ENCODE data around the gene ETFBKMT. TPM values are rescaled to one million over a fixed set of nuclear protein-coding genes. Genes with fewer than 3 reads are reported as not detected.
"Not testable (repeated sequence)": the region's sequence is repeated elsewhere in the genome, so short reads cannot be mapped to it uniquely, and the experiment has no call there.

Gene ETFBKMT
- total and polyA plus RNA-seq, 5 donors = 3.9 to 6.9 (median 5.8) TPM

GRCh38 chr12:31689921-31690320 lies 30.4 kb downstream of the ETFBKMT start:
- ATAC-seq; H3K4me3 ChIP-seq (ENCODE audit: low read length); H3K27ac ChIP-seq (ENCODE audit: low read length); H3K9me3 ChIP-seq (ENCODE audit: control insufficient read depth, low read length); DNase-seq; H3K27me3 ChIP-seq (ENCODE audit: control insufficient read depth, insufficient read depth); H3K4me1 ChIP-seq (ENCODE audit: control insufficient read depth, insufficient read depth, low read length): not testable (repeated sequence)
- 96% methylated on average over 3 of the region's 3 CpGs for WGBS
- intact Hi-C loops (cut with DNase I) = loop anchor here in 1 of 4 donors (10.0 kb wide), 1 partner anchor 625 kb away; no protein-coding TSS in a partner anchor

- intact Hi-C loops (cut with DNase I) = no loop called here
- H3K4me1 ChIP-seq (ENCODE audit: control insufficient read depth, insufficient read depth, low read length) = no peaks in the 10 kb centered on the region
- no peaks in the 10 kb centered on the region for H3K9me3 ChIP-seq (ENCODE audit: control insufficient read depth, low read length)
- H3K4me3 ChIP-seq (ENCODE audit: low read length) = no peak overlapping the region
- no peak overlapping the region for H3K27ac ChIP-seq (ENCODE audit: low read length)
- no peak for DNase-seq
- no peak for ATAC-seq
- H3K27me3 ChIP-seq (ENCODE audit: control insufficient read depth, insufficient read depth) = no peaks in the 10 kb centered on the region
Observed at GRCh38 chr12:31702047-31702446, 42.6 kb downstream of the ETFBKMT start.

GRCh38 chr12:31705621-31706020 lies 46.1 kb downstream of the ETFBKMT start:
- no peak for ATAC-seq

GRCh38 chr12:31708118-31708517 lies 48.6 kb downstream of the ETFBKMT start:
- ATAC-seq; H3K4me3 ChIP-seq (ENCODE audit: low read length); H3K9me3 ChIP-seq (ENCODE audit: control insufficient read depth, low read length); H3K4me1 ChIP-seq (ENCODE audit: control insufficient read depth, insufficient read depth, low read length); DNase-seq; intact Hi-C loops (cut with DNase I); H3K27ac ChIP-seq (ENCODE audit: low read length); H3K27me3 ChIP-seq (ENCODE audit: control insufficient read depth, insufficient read depth): not testable (repeated sequence)
- WGBS = 96% methylated on average over 7 of the region's 7 CpGs

More at GRCh38 chr12:31705621-31706020, 46.1 kb downstream of the ETFBKMT start:
- 65% methylated on average over 2 of the region's 2 CpGs for WGBS
- no peak overlapping the region for H3K27ac ChIP-seq (ENCODE audit: low read length)
- intact Hi-C loops (cut with DNase I) = no loop called here
- no peaks in the 10 kb centered on the region for H3K9me3 ChIP-seq (ENCODE audit: control insufficient read depth, low read length)
- no peaks in the 10 kb centered on the region for H3K27me3 ChIP-seq (ENCODE audit: control insufficient read depth, insufficient read depth)
- no peaks in the 10 kb centered on the region for H3K4me1 ChIP-seq (ENCODE audit: control insufficient read depth, insufficient read depth, low read length)
- H3K4me3 ChIP-seq (ENCODE audit: low read length) = no peak overlapping the region
- DNase-seq = no peak

- Histone ChIP-seq H3K4me1 (ENCODE audit: control insufficient read depth, insufficient read depth, low read length) (no peaks in the 10 kb centered on the region), H3K27ac (ENCODE audit: low read length) (no peak overlapping the region), H3K27me3 (ENCODE audit: control insufficient read depth, insufficient read depth) (no peaks in the 10 kb centered on the region), H3K4me3 (ENCODE audit: low read length) (no peak overlapping the region), H3K9me3 (ENCODE audit: control insufficient read depth, low read length) (no peaks in the 10 kb centered on the region)
- DNase-seq (no peak), ATAC-seq (no peak)
- intact Hi-C loops (cut with DNase I) = no loop called here
- 64% methylated on average over 3 of the region's 3 CpGs for WGBS
Observed at GRCh38 chr12:31710021-31710818, 50.7 kb downstream of the ETFBKMT start.

- Histone ChIP-seq H3K27me3 (ENCODE audit: control insufficient read depth, insufficient read depth) (no peaks in the 10 kb centered on the region), H3K27ac (ENCODE audit: low read length) (no peak overlapping the region), H3K4me3 (ENCODE audit: low read length) (no peak overlapping the region), H3K9me3 (ENCODE audit: control insufficient read depth, low read length) (no peaks in the 10 kb centered on the region), H3K4me1 (ENCODE audit: control insufficient read depth, insufficient read depth, low read length) (no peaks in the 10 kb centered on the region)
- DNase-seq (no peak), ATAC-seq (no peak)
- intact Hi-C loops (cut with DNase I) = no loop called here
- 98% methylated on average over 5 of the region's 5 CpGs for WGBS
Observed at GRCh38 chr12:31712877-31713276, 53.4 kb downstream of the ETFBKMT start.

- intact Hi-C loops (cut with DNase I) = no loop called here
- DNase-seq (no peak), ATAC-seq (no peak)
- H3K4me1 ChIP-seq (ENCODE audit: control insufficient read depth, insufficient read depth, low read length) = no peaks in the 10 kb centered on the region
- no peaks in the 10 kb centered on the region for H3K9me3 ChIP-seq (ENCODE audit: control insufficient read depth, low read length)
- H3K27ac ChIP-seq (ENCODE audit: low read length) = no peak overlapping the region
- H3K27me3 ChIP-seq (ENCODE audit: control insufficient read depth, insufficient read depth) = no peaks in the 10 kb centered on the region
- 97% methylated on average over 3 of the region's 3 CpGs for WGBS
- H3K4me3 ChIP-seq (ENCODE audit: low read length) = no peak overlapping the region
Observed at GRCh38 chr12:31714406-31715271, 55.2 kb downstream of the ETFBKMT start.

GRCh38 chr12:31715283-31715825 lies 55.9 kb downstream of the ETFBKMT start:
- Histone ChIP-seq H3K27me3 (ENCODE audit: control insufficient read depth, insufficient read depth) (no peaks in the 10 kb centered on the region), H3K9me3 (ENCODE audit: control insufficient read depth, low read length) (no peaks in the 10 kb centered on the region), H3K4me3 (ENCODE audit: low read length) (no peak overlapping the region), H3K4me1 (ENCODE audit: control insufficient read depth, insufficient read depth, low read length) (no peaks in the 10 kb centered on the region), H3K27ac (ENCODE audit: low read length) (no peak overlapping the region)
- 55% methylated on average over 5 of the region's 5 CpGs for WGBS
- ATAC-seq (peak; percentile 41 to 72), DNase-seq (no peak)
- intact Hi-C loops (cut with DNase I) = no loop called here

- H3K27me3 ChIP-seq (ENCODE audit: control insufficient read depth, insufficient read depth); intact Hi-C loops (cut with DNase I); H3K4me3 ChIP-seq (ENCODE audit: low read length); ATAC-seq; H3K9me3 ChIP-seq (ENCODE audit: control insufficient read depth, low read length); DNase-seq; H3K4me1 ChIP-seq (ENCODE audit: control insufficient read depth, insufficient read depth, low read length); H3K27ac ChIP-seq (ENCODE audit: low read length): not testable (repeated sequence)
- WGBS = 99% methylated on average over 4 of the region's 4 CpGs
Observed at GRCh38 chr12:31716998-31717397, 57.5 kb downstream of the ETFBKMT start.

GRCh38 chr12:31718542-31719198 lies 59.2 kb downstream of the ETFBKMT start:
- 96% methylated on average over 15 of the region's 15 CpGs for WGBS
- H3K27ac ChIP-seq (ENCODE audit: low read length); H3K9me3 ChIP-seq (ENCODE audit: control insufficient read depth, low read length); H3K4me3 ChIP-seq (ENCODE audit: low read length); H3K4me1 ChIP-seq (ENCODE audit: control insufficient read depth, insufficient read depth, low read length); DNase-seq; intact Hi-C loops (cut with DNase I); H3K27me3 ChIP-seq (ENCODE audit: control insufficient read depth, insufficient read depth); ATAC-seq: not testable (repeated sequence)

Measured in right cardiac atrium (tissue), 5 donors.